ENCODE results near the gene FGFRL1.

- TF ChIP-seq POLR2A (IDR thresholded peaks at IDR 0.05) (no peak), CTCF (IDR thresholded peaks at IDR 0.05) (no peak), EP300 (IDR thresholded peaks at IDR 0.05) (no peak)
Observed at GRCh38 chr4:1065732-1066131, 54.3 kb downstream of the FGFRL1 start.
